IPS-15b (cell line): ENCODE results near the gene NEFH.

Experiments
- H3K27me3 ChIP-seq: one replicate; pipeline ENCODE4 v1.6.1; 2013; ENCODE audit warnings: low read length; ENCODE audit not compliant: control insufficient read depth, insufficient read depth
- H3K36me3 ChIP-seq: one replicate; pipeline ENCODE4 v1.6.1; 2013; ENCODE audit warnings: low read length; ENCODE audit not compliant: control insufficient read depth, insufficient read depth
- H3K4me1 ChIP-seq: one replicate; pipeline ENCODE4 v1.6.1; 2013; ENCODE audit warnings: mild to moderate bottlenecking, low read length; ENCODE audit not compliant: control insufficient read depth, insufficient read depth
- H3K4me3 ChIP-seq: one replicate; pipeline ENCODE4 v1.5.1; 2013; ENCODE audit warnings: low read depth, low read length
- H3K9ac ChIP-seq: one replicate; pipeline ENCODE4 v1.6.1; 2013; ENCODE audit warnings: low read depth, mild to moderate bottlenecking, low read length
- H3K9me3 ChIP-seq: one replicate; pipeline ENCODE4 v1.6.1; 2013; ENCODE audit warnings: mild to moderate bottlenecking, low read length; ENCODE audit not compliant: control insufficient read depth, insufficient read depth

Gene NEFH

DNA sequence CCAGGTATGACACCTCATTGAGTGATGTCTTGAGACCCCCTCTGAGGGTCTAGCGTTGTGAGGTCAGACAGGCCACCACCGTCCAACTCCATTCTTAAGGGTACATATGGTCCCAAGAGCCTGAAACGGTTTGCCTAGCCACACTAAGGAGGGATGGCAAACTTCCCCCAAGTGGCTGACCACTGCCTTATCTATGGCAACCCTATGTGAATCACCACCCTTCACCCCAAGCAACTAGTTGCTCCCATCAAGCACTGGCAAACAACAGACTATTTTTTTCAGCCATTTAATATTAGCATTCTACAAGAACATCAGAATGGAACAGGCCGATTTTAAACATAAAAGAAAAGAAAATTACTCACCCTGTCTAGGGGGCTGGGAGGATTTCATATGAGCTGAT, 50.7 kb downstream of the NEFH start:
- Histone ChIP-seq H3K27me3 (no peaks in the 10 kb centered on the region), H3K4me3 (no peak overlapping the region), H3K36me3 (peaks cover 32% of the 10 kb centered on the region), H3K4me1 (no peaks in the 10 kb centered on the region), H3K9ac (no peak overlapping the region), H3K9me3 (no peaks in the 10 kb centered on the region)

GRCh38 chr22:29531419-29531818, 51.4 kb downstream of the NEFH start:
- no peaks in the 10 kb centered on the region for H3K27me3 ChIP-seq
- H3K9ac ChIP-seq = no peak overlapping the region
- H3K4me1 ChIP-seq = no peaks in the 10 kb centered on the region
- H3K9me3 ChIP-seq = no peaks in the 10 kb centered on the region
- peaks cover 33% of the 10 kb centered on the region for H3K36me3 ChIP-seq
- H3K4me3 ChIP-seq = no peak overlapping the region

- H3K36me3 ChIP-seq = peaks cover 38% of the 10 kb centered on the region
Measured at GRCh38 chr22:29536411-29536810, 56.4 kb downstream of the NEFH start.

GRCh38 chr22:29539105-29539504, 59.1 kb downstream of the NEFH start:
- Histone ChIP-seq H3K9ac (no peak overlapping the region), H3K4me1 (no peaks in the 10 kb centered on the region), H3K4me3 (no peak overlapping the region), H3K27me3 (no peaks in the 10 kb centered on the region), H3K36me3 (peaks cover 41% of the 10 kb centered on the region), H3K9me3 (no peaks in the 10 kb centered on the region)

More at GRCh38 chr22:29536411-29536810, 56.4 kb downstream of the NEFH start:
- no peaks in the 10 kb centered on the region for H3K27me3 ChIP-seq
- H3K4me1 ChIP-seq = no peaks in the 10 kb centered on the region
- no peak overlapping the region for H3K4me3 ChIP-seq
- no peak overlapping the region for H3K9ac ChIP-seq
- no peaks in the 10 kb centered on the region for H3K9me3 ChIP-seq
